ENCODE measurements around the gene SETMAR. TPM values are rescaled to one million over a fixed set of nuclear protein-coding genes. Genes with fewer than 3 reads are reported as not detected.

Gene SETMAR
- total and polyA plus RNA-seq, 2 donors (not counting 1 experiment from before 2014, with no cell fraction given): 13.9 to 14.7 TPM

DNA sequence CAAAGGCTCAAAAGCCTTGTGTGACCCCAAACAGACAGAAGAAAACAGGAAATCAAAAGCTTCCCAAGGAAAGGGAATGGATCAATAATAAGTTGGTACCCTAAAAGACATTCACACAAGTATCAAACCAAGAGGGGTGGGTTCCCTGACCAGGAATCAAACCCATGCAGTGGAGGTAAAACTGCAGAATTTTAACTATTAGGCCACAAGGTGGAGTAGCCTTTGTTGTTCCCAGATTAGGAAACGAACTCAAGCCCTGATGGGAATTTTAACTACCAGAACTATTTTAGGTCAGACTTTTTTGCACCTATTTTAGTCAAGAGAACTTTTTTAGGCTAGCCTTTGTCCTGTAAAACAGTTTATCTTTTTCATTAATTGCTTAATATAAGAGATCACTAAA lies 31.4 kb downstream of the SETMAR start:
- no peak for TF ChIP-seq EZH2 (IDR thresholded peaks at IDR 0.05; ENCODE audit: low read length, missing control alignments)
- TF ChIP-seq, protein P1, sequence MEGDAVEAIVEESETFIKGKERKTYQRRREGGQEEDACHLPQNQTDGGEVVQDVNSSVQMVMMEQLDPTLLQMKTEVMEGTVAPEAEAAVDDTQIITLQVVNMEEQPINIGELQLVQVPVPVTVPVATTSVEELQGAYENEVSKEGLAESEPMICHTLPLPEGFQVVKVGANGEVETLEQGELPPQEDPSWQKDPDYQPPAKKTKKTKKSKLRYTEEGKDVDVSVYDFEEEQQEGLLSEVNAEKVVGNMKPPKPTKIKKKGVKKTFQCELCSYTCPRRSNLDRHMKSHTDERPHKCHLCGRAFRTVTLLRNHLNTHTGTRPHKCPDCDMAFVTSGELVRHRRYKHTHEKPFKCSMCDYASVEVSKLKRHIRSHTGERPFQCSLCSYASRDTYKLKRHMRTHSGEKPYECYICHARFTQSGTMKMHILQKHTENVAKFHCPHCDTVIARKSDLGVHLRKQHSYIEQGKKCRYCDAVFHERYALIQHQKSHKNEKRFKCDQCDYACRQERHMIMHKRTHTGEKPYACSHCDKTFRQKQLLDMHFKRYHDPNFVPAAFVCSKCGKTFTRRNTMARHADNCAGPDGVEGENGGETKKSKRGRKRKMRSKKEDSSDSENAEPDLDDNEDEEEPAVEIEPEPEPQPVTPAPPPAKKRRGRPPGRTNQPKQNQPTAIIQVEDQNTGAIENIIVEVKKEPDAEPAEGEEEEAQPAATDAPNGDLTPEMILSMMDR (conservative IDR thresholded peaks at IDR 0.05 in 1 of 2, IDR thresholded peaks at IDR 0.05 in 1 of 2; ENCODE audit: low read depth in 1 of 2, low read length in 2 of 2): peak in 1 of 2 donors; percentile 13
- no peak for DNase-seq (ENCODE audit: low read depth in 2 of 2)
- H3K4me1 ChIP-seq (ENCODE audit: control insufficient read depth, extremely low read depth, insufficient read depth, low read length): no peaks in the 10 kb centered on the region

DNA sequence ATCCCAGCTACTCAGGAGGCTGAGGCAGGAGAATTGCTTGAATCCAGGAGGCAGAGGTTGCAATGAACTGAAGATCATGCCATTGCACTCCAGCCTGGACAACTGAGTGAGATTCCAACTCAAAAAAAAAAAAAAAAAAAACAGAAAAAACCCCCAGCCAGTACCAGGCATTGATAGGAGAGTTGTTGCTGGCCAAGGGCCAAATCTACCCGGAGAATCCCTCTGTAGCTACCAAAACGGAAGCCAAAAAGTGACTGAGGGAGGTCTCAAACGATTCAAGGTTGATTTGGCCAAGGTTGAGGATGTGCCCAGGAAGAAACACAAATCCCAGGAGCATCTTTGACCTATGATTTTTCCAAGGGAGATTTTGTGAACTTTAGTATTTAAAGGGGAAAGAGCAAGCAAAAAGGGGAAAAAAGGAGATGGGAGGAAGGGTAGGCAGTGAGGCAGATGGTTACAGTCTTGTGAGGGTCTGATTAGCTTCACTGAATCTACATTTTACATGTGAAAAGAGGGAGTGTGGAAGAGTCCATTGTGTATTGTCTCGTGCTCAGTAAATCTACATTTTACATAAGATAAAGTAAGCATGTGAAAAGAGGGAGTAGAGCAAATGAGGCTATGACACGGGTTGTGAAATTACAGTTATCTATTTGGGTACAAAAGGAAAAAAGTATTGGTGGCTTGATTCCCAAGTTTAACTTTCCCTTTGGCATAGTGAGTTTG lies 32.8 kb downstream of the SETMAR start:
- Histone ChIP-seq H3K36me3 (ENCODE audit: control insufficient read depth, insufficient read depth, low read length) (no peaks in the 10 kb centered on the region), H3K4me2 (ENCODE audit: extremely low read depth, insufficient read depth, low read length) (no peak overlapping the region), H3K4me3 (replicated peaks in 1 of 4; ENCODE audit: control extremely low read depth in 1 of 4, insufficient read depth in 1 of 4, low read depth in 3 of 4, low read length in 4 of 4) (no peak overlapping the region), H3K27ac (ENCODE audit: insufficient read depth, low read length) (no peak overlapping the region), H2AFZ (ENCODE audit: low read length) (no peak overlapping the region), H3K79me2 (ENCODE audit: control insufficient read depth, insufficient read depth, low read length) (no peaks in the 10 kb centered on the region), H4K20me1 (ENCODE audit: control insufficient read depth, extremely low read depth, insufficient read depth, low read length) (no peaks in the 10 kb centered on the region), H3K4me1 (ENCODE audit: control insufficient read depth, extremely low read depth, insufficient read depth, low read length) (no peaks in the 10 kb centered on the region), H3K9me3 (ENCODE audit: control insufficient read depth, insufficient read depth, low read depth, low read length) (no peaks in the 10 kb centered on the region), H3K27me3 (ENCODE audit: control insufficient read depth, insufficient read depth, low read length) (no peaks in the 10 kb centered on the region), H3K9ac (ENCODE audit: insufficient read depth, low read length) (no peak overlapping the region)
- no peak for TF ChIP-seq EZH2 (IDR thresholded peaks at IDR 0.05; ENCODE audit: low read length, missing control alignments)
- TF ChIP-seq, protein P1 (conservative IDR thresholded peaks at IDR 0.05 in 1 of 2, IDR thresholded peaks at IDR 0.05 in 1 of 2; ENCODE audit: low read depth in 1 of 2, low read length in 2 of 2): no peak
- no peak for DNase-seq (ENCODE audit: low read depth in 2 of 2)

More for the DNA sequence above, 31.4 kb downstream of the SETMAR start:
- Histone ChIP-seq H3K27me3 (ENCODE audit: control insufficient read depth, insufficient read depth, low read length) (no peaks in the 10 kb centered on the region), H3K79me2 (ENCODE audit: control insufficient read depth, insufficient read depth, low read length) (no peaks in the 10 kb centered on the region), H3K9me3 (ENCODE audit: control insufficient read depth, insufficient read depth, low read depth, low read length) (no peaks in the 10 kb centered on the region), H2AFZ (ENCODE audit: low read length) (no peak overlapping the region), H4K20me1 (ENCODE audit: control insufficient read depth, extremely low read depth, insufficient read depth, low read length) (no peaks in the 10 kb centered on the region), H3K36me3 (ENCODE audit: control insufficient read depth, insufficient read depth, low read length) (no peaks in the 10 kb centered on the region), H3K27ac (ENCODE audit: insufficient read depth, low read length) (no peak overlapping the region), H3K4me3 (replicated peaks in 1 of 4; ENCODE audit: control extremely low read depth in 1 of 4, insufficient read depth in 1 of 4, low read depth in 3 of 4, low read length in 4 of 4) (no peak overlapping the region), H3K9ac (ENCODE audit: insufficient read depth, low read length) (no peak overlapping the region), H3K4me2 (ENCODE audit: extremely low read depth, insufficient read depth, low read length) (no peak overlapping the region)

DNA sequence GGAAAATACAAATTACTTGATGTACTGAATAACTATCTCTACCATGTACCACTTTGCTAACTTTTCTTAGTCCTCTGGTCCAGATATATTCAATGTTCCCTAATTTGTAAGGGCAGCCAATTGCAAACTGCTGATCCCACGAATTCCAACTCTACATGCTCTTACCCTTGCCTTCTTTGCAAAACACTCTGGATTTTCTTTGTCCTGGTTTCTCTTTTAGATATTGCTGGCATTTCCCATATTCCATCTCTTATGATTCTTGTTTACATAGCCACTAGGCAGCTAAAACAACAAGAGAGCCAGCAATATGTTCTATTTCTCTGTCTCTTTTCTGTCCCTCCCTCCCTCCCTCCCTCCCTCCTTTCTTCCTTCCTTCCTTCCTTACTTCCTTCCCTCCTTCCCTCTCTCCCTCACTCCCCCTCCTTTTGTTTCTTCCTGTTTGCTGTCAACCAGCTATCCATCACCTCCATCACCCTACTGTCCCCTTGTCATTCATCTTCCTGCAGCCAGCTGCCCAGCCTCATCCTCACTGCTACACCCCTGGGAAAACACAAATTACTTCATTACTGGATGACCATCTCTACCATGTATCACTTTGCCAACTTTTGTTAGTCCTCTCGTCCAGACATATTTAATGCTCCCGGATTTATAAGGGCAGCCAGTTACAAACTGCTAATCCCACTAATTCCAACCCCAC lies 33.8 kb downstream of the SETMAR start:
- no peak overlapping the region for H3K9ac ChIP-seq (ENCODE audit: insufficient read depth, low read length)
- H2AFZ ChIP-seq (ENCODE audit: low read length): no peak overlapping the region
- no peak overlapping the region for H3K27ac ChIP-seq (ENCODE audit: insufficient read depth, low read length)
- no peaks in the 10 kb centered on the region for H3K27me3 ChIP-seq (ENCODE audit: control insufficient read depth, insufficient read depth, low read length)
- H4K20me1 ChIP-seq (ENCODE audit: control insufficient read depth, extremely low read depth, insufficient read depth, low read length): no peaks in the 10 kb centered on the region
- H3K36me3 ChIP-seq (ENCODE audit: control insufficient read depth, insufficient read depth, low read length): no peaks in the 10 kb centered on the region
- TF ChIP-seq, protein P1 (conservative IDR thresholded peaks at IDR 0.05 in 1 of 2, IDR thresholded peaks at IDR 0.05 in 1 of 2; ENCODE audit: low read depth in 1 of 2, low read length in 2 of 2): no peak
- no peak for TF ChIP-seq EZH2 (IDR thresholded peaks at IDR 0.05; ENCODE audit: low read length, missing control alignments)
- no peaks in the 10 kb centered on the region for H3K4me1 ChIP-seq (ENCODE audit: control insufficient read depth, extremely low read depth, insufficient read depth, low read length)
- no peak for DNase-seq (ENCODE audit: low read depth in 2 of 2)
- no peaks in the 10 kb centered on the region for H3K9me3 ChIP-seq (ENCODE audit: control insufficient read depth, insufficient read depth, low read depth, low read length)
- H3K4me2 ChIP-seq (ENCODE audit: extremely low read depth, insufficient read depth, low read length): no peak overlapping the region
- no peaks in the 10 kb centered on the region for H3K79me2 ChIP-seq (ENCODE audit: control insufficient read depth, insufficient read depth, low read length)
- no peak overlapping the region for H3K4me3 ChIP-seq (replicated peaks in 1 of 4; ENCODE audit: control extremely low read depth in 1 of 4, insufficient read depth in 1 of 4, low read depth in 3 of 4, low read length in 4 of 4)

Measured in fibroblast of lung (primary cell).